IMR-90 (cell line): ENCODE data around the gene ACLY.

ENCODE experiments used
- CTCF ChIP-seq: conservative IDR thresholded peaks from 2 replicates; pipeline ENCODE4 v1.5.1; 2012; ENCODE audit warnings: mild to moderate bottlenecking, low read depth, low read length, improper control_type of control experiment
- POLR2A ChIP-seq: IDR thresholded peaks from 2 replicates; pipeline ENCODE4 v1.6.1; 2012; ENCODE audit warnings: mild to moderate bottlenecking, low read depth, low read length
- RAD21 ChIP-seq: IDR thresholded peaks from 2 replicates; pipeline ENCODE4 v1.6.1; 2012; ENCODE audit warnings: low read length, improper control_type of control experiment
- SMC3 ChIP-seq: fragments of 150-350 bp; IDR thresholded peaks from 2 replicates; pipeline ENCODE4 v1.6.1; 2016; ENCODE audit warnings: low read depth, mild to moderate bottlenecking, antibody characterized with exemption, low read length, moderate library complexity
- USF2 ChIP-seq: fragments of 150-350 bp; IDR thresholded peaks from 2 replicates; pipeline ENCODE4 v1.6.1; 2017; ENCODE audit warnings: mild to moderate bottlenecking, antibody characterized with exemption, low read length, low read depth

- TF ChIP-seq POLR2A, result no peak
- TF ChIP-seq CTCF, result no peak
- no peak for TF ChIP-seq USF2
- TF ChIP-seq SMC3, result no peak
- TF ChIP-seq RAD21, result no peak
These were observed 82.8 kb downstream of the ACLY start, which contains the start of gene NT5C3B for GRCh38 chr17:41835800-41836549.
